WTC11 (cell line): ENCODE data around the gene LRP1.

ENCODE experiments used
- CBFB ChIP-seq: sonication (generic); formaldehyde crosslinking; IDR thresholded peaks from 2 replicates; pipeline ENCODE4 v1.8.1; 2022; ENCODE audit warnings: mild to moderate bottlenecking, low read depth, missing genetic modification reagents
- JUN ChIP-seq: sonication (generic); formaldehyde crosslinking; IDR thresholded peaks from 2 replicates; pipeline ENCODE4 v1.8.0; 2023; ENCODE audit warnings: mild to moderate bottlenecking, missing genetic modification reagents
- NR1H2 ChIP-seq: sonication (generic); formaldehyde crosslinking; IDR thresholded peaks from 2 replicates; pipeline ENCODE4 v1.9.0; 2021; ENCODE audit warnings: mild to moderate bottlenecking, moderate library complexity, missing genetic modification reagents
- ZNF263 ChIP-seq: sonication (generic); formaldehyde crosslinking; IDR thresholded peaks from 2 replicates; pipeline ENCODE4 v1.8.1; 2022; ENCODE audit warnings: low read depth, mild to moderate bottlenecking, moderate library complexity, missing genetic modification reagents
- TF ChIP-seq, protein P1 (sequence below): fragments of 200-600 bp; IDR thresholded peaks from 2 replicates; pipeline ENCODE4 v1.8.0; 2022; ENCODE audit warnings: antibody characterized with exemption

DNA sequence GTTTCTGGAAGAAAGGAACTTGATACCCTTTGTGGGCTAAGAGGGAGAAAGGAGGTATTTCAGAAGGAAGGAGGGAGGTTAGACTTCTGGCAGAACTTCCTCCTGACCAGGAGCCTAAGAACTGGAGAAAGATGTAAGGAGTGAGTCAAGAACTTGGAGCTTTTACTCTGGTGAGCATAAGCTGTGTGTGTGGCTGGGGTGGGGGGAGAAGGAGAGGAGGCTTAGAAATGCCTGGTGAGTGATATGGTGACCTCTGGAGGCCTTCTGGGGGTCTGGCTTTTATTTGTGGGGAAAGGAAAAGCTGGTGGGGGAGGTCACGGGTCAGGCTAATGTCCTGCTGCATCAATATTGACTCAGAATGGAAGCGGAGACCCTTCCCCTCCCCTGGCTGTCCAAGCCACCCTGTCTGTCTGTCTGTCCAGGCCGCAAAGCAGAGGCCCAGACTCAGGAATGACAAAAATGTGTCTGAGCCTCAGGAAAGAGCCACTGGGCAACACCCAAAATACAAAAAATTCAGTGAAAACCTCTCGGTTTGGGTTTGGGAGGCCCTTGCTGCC, 4.8 kb downstream of the LRP1 start:
- TF ChIP-seq, protein P1, sequence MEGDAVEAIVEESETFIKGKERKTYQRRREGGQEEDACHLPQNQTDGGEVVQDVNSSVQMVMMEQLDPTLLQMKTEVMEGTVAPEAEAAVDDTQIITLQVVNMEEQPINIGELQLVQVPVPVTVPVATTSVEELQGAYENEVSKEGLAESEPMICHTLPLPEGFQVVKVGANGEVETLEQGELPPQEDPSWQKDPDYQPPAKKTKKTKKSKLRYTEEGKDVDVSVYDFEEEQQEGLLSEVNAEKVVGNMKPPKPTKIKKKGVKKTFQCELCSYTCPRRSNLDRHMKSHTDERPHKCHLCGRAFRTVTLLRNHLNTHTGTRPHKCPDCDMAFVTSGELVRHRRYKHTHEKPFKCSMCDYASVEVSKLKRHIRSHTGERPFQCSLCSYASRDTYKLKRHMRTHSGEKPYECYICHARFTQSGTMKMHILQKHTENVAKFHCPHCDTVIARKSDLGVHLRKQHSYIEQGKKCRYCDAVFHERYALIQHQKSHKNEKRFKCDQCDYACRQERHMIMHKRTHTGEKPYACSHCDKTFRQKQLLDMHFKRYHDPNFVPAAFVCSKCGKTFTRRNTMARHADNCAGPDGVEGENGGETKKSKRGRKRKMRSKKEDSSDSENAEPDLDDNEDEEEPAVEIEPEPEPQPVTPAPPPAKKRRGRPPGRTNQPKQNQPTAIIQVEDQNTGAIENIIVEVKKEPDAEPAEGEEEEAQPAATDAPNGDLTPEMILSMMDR = no peak
- TF ChIP-seq ZNF263 = no peak
- TF ChIP-seq NR1H2 = no peak
- no peak for TF ChIP-seq CBFB
- TF ChIP-seq JUN (CRISPR knock-in tag) = no peak
